CD8-positive, alpha-beta memory T cell (primary cell): Measurements from ENCODE around the gene TNFRSF11A. TPM values are rescaled to one million over a fixed set of nuclear protein-coding genes. Genes with fewer than 3 reads are reported as not detected.

Experiments
- CTCF ChIA-PET: fragments of 350-600 bp; sonication (Branson Sonifier 250); formaldehyde crosslinking; loops from one replicate; lab custom pipeline; 2021; ENCODE audit warnings: antibody characterized with exemption; lab: Charles Lee
- POLR2A ChIA-PET: fragments of 350-600 bp; sonication (Branson Sonifier 250); formaldehyde crosslinking; loops from one replicate; lab custom pipeline; 2021; ENCODE audit warnings: antibody characterized with exemption; lab: Charles Lee
- DNase-seq, 5 donors: peaks; one replicate each; pipeline versions ENCODE4 v3.0.0 to v3.0.0-alpha.2; 2020 to 2022; ENCODE audit warnings: mixed read lengths in 1 of 5
- H3K27ac ChIP-seq: one replicate; pipeline ENCODE4 v1.7.0; 2013; ENCODE audit warnings: low read depth, mild to moderate bottlenecking, low read length, moderate library complexity
- H3K27me3 ChIP-seq: 2 replicates; pipeline ENCODE4 v1.7.0; 2013; ENCODE audit warnings: low read length, mild to moderate bottlenecking; ENCODE audit not compliant: insufficient read depth, poor library complexity, severe bottlenecking
- H3K36me3 ChIP-seq: 2 replicates; pipeline ENCODE4 v1.7.0; 2013; ENCODE audit warnings: mild to moderate bottlenecking, low read length, moderate library complexity; ENCODE audit not compliant: insufficient read depth
- H3K4me1 ChIP-seq: 2 replicates; pipeline ENCODE4 v1.7.0; 2013; ENCODE audit warnings: mild to moderate bottlenecking, low read length, moderate library complexity; ENCODE audit not compliant: insufficient read depth
- H3K4me3 ChIP-seq: 2 replicates; pipeline ENCODE4 v1.7.0; 2013; ENCODE audit warnings: mild to moderate bottlenecking, low read length
- H3K9me3 ChIP-seq: 2 replicates; pipeline ENCODE4 v1.7.0; 2013; ENCODE audit warnings: mild to moderate bottlenecking, low read length
- H3K27ac Mint-ChIP-seq, 8 donors: one replicate each; pipeline ENCODE4 v1.8.0; 2020 to 2021; ENCODE audit warnings: mixed read lengths in 8 of 8, mild to moderate bottlenecking in 6 of 8, inconsistent platforms in 3 of 8, moderate library complexity in 3 of 8
- H3K27me3 Mint-ChIP-seq, 2 donors: one replicate each; pipeline ENCODE4 v1.8.0; 2020 to 2021; ENCODE audit warnings: mixed read lengths in 2 of 2, mild to moderate bottlenecking in 1 of 2, moderate library complexity in 1 of 2
- H3K36me3 Mint-ChIP-seq, 3 donors: one replicate each; pipeline ENCODE4 v1.8.0; 2020 to 2021; ENCODE audit warnings: mixed read lengths in 3 of 3, inconsistent platforms in 1 of 3, mild to moderate bottlenecking in 1 of 3
- H3K4me1 Mint-ChIP-seq, 3 donors: one replicate each; pipeline ENCODE4 v1.8.0; 2020 to 2021; ENCODE audit warnings: mixed read lengths in 3 of 3, inconsistent platforms in 1 of 3, mild to moderate bottlenecking in 1 of 3
- H3K4me3 Mint-ChIP-seq, 7 donors: one replicate each; pipeline ENCODE4 v1.8.0; 2020 to 2021; ENCODE audit warnings: mixed read lengths in 7 of 7, mild to moderate bottlenecking in 6 of 7, moderate library complexity in 4 of 7, inconsistent platforms in 2 of 7
- H3K9me3 Mint-ChIP-seq, 5 donors: one replicate each; pipeline ENCODE4 v1.8.0; 2020 to 2022; ENCODE audit warnings: mixed read lengths in 5 of 5, mild to moderate bottlenecking in 3 of 5, moderate library complexity in 2 of 5, inconsistent platforms in 1 of 5
- polyA plus RNA-seq: library from polyadenylated mRNA; unstranded; fragments of 300-500 nt; fragmentation: Illumina TruSeq; gene quantifications from one replicate; pipeline ENCODE4 v1.2.3, GENCODE V29; 2021
- total RNA-seq, 2 experiments: library from RNA; stranded (reverse); gene quantifications; one replicate each; pipeline ENCODE4 v1.2.3, GENCODE V29; 2021

The TNFRSF11A gene
- total and polyA plus RNA-seq, 3 experiments from 2014 or later = 0.12 to 3.1 (median 2.5) TPM

DNA sequence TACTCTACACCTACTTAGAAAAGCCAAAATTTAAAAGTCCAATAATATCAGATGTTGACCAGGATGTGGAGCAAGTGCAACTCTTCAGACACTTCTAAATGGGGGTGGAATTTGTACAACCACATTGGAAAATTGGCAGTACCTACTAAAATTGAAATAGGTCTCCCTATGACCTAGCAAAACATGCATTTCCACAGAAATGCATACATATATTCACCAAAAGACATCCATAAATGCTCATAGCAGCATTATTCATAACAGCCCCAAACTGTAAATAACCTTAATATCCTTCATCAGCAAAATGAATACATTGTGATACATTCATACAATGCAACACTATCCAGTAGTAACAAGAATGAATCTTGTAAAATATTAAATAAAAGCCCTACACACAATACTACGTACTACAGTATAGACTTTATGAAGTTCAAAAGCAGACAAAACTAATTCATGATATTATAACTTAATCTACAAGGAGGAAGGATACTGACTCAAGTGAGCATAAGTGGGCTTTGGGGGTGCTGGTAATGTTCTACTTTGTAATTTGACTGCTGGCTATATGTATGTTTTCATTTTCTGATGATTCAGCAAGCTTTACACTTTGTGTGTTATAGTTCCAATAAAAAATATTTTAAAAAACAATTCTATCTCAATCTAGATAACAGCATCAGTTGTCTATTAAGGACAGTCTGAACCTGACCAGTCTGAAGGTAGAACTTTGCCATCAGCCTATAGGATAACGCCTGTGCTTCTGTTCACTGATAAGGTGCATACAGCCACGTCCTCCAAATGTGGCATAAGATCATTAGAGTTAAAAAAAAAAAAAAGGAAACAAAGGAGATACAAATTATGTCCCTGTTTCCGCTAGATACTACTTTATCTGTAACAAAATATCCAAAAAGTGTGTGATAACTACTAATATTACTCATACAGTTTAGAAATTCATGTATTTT, 6.6 kb upstream of the TNFRSF11A start:
- ChIA-PET POLR2A (no interaction called here), CTCF (no interaction called here)
- Mint-ChIP-seq H3K4me3 (no peak overlapping the region), H3K36me3 (no peaks in the 10 kb centered on the region), H3K9me3 (no peaks in the 10 kb centered on the region), H3K27ac (no peak overlapping the region), H3K27me3 (peaks cover 10 to 32% of the 10 kb centered on the region in 2 donors), H3K4me1 (no peaks in the 10 kb centered on the region)
- Histone ChIP-seq H3K36me3 (no peaks in the 10 kb centered on the region), H3K4me1 (no peaks in the 10 kb centered on the region), H3K9me3 (no peaks in the 10 kb centered on the region), H3K4me3 (no peak overlapping the region), H3K27me3 (no peaks in the 10 kb centered on the region), H3K27ac (no peak overlapping the region)
- DNase-seq = no peak

DNA sequence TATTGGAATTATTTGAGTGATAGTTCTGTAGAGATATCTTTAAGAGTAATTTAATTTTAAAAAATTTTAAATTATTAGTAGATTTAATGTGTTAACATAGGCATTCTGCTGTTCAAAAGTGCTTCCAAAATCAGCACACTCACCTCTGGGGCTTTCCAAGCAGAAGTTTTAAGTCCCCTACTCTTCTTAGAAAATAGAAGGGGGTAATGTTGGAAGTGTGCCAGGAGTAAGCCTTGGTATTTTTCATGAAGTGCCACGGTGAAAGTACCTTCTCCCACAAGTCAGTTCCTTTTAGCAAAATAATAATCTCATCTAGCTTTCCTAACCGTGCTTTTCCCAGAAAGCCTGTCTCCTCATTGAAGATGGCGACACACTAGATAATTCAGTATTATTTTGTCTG, 3.9 kb upstream of the TNFRSF11A start:
- H3K27me3 ChIP-seq = peaks cover 7% of the 10 kb centered on the region
- ChIA-PET CTCF (no interaction called here), POLR2A (no interaction called here)
- H3K4me1 Mint-ChIP-seq = peaks cover 14 to 18% (median 15%) of the 10 kb centered on the region in 3 donors
- no peaks in the 10 kb centered on the region for H3K9me3 Mint-ChIP-seq
- H3K4me3 ChIP-seq = no peak overlapping the region
- peaks cover 25 to 51% of the 10 kb centered on the region in 2 donors for H3K27me3 Mint-ChIP-seq
- H3K4me3 Mint-ChIP-seq = no peak overlapping the region
- H3K4me1 ChIP-seq = peaks cover 10% of the 10 kb centered on the region
- no peak for DNase-seq
- H3K9me3 ChIP-seq = no peaks in the 10 kb centered on the region
- H3K27ac ChIP-seq = no peak overlapping the region
- no peaks in the 10 kb centered on the region for H3K36me3 ChIP-seq
- H3K36me3 Mint-ChIP-seq = no peaks in the 10 kb centered on the region
- no peak overlapping the region for H3K27ac Mint-ChIP-seq

DNA sequence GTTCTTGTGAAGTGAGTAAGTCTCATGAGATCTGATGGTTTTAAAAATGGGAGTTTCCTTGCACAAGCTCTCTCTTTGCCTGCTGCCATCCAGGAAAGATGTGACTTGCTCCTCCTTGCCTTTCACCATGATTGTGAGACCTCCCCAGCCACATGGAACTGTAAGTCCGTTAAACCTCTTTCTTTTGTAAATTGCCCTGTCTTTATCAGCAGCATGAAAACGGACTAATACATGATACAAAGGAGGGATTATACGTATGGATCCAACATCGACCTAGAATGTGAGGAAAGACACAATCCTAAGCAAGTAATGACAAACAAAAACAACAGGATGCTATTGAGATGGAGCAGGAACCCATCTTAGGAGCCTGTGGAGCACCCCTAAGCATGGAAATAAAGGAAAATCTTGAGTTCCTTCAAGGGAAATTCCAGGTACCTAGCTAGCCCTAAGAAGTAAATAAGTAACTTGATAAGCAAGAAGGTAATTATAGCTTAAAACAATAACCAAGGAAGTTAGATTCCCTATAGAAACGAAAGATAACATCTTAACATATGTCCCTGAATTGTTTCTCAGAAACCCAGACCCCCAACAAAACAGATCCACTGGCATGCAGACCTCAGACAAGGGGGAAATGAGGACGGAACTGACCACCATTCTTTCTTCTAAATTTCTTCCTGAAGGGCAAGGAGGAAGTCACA, 1.5 kb upstream of the TNFRSF11A start:
- no peaks in the 10 kb centered on the region for H3K36me3 Mint-ChIP-seq
- ChIA-PET POLR2A (no interaction called here), CTCF (no interaction called here)
- no peaks in the 10 kb centered on the region for H3K9me3 Mint-ChIP-seq
- H3K27ac Mint-ChIP-seq = peak overlapping the region in 3 of 8 donors; percentile 2 to 67 (median 61)
- Histone ChIP-seq H3K9me3 (no peaks in the 10 kb centered on the region), H3K4me1 (peaks cover 13% of the 10 kb centered on the region), H3K36me3 (no peaks in the 10 kb centered on the region), H3K27ac (no peak overlapping the region), H3K27me3 (peaks cover 28% of the 10 kb centered on the region), H3K4me3 (no peak overlapping the region)
- H3K27me3 Mint-ChIP-seq = peaks cover 44 to 70% of the 10 kb centered on the region in 2 donors
- DNase-seq = no peak
- peak overlapping the region; percentile 37 to 84 (median 58) for H3K4me3 Mint-ChIP-seq
- peaks cover 15 to 26% (median 23%) of the 10 kb centered on the region in 3 donors for H3K4me1 Mint-ChIP-seq

DNA sequence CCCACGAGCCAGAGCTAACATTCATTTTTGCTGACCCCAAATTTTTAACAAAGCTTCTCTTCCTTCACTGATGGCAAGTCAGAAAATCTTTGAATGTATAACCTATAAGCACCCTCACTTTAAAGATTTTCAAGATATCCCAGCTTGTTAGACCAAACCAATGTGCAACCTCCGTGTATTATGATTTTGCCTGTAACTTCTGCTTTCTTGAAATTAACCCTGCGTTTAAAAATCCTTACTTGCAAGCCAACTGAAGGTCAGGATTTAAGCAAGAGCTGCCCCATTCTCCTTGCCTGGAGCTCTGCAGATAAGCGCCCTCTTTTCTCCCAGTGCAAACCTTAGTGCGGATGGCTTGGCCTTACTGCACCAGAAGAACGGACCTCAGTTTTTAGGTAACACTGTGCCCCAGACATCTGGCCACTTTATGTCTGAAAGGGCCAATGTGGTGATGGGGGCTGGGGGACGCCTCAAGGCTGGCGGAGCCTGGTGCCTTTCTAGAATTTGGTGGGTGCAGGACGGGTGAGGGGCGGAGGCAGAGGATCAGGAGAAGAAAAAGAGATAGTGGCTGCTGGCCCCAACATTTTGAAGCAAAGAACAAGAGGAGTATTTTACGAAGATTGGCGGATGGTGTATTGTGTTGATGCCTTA, 805 bp upstream of the TNFRSF11A start:
- Histone ChIP-seq H3K9me3 (no peaks in the 10 kb centered on the region), H3K36me3 (no peaks in the 10 kb centered on the region), H3K27ac (no peak overlapping the region), H3K4me1 (peaks cover 13% of the 10 kb centered on the region), H3K4me3 (no peak overlapping the region), H3K27me3 (peaks cover 34% of the 10 kb centered on the region)
- no peaks in the 10 kb centered on the region for H3K36me3 Mint-ChIP-seq
- DNase-seq = no peak
- H3K27me3 Mint-ChIP-seq = peaks cover 48 to 76% of the 10 kb centered on the region in 2 donors
- ChIA-PET POLR2A (no interaction called here), CTCF (no interaction called here)
- peak overlapping the region; percentile 67 to 84 (median 78) for H3K4me3 Mint-ChIP-seq
- no peaks in the 10 kb centered on the region for H3K9me3 Mint-ChIP-seq
- peak overlapping the region in 5 of 8 donors; percentile 2 to 67 (median 50) for H3K27ac Mint-ChIP-seq
- peaks cover 15 to 27% (median 26%) of the 10 kb centered on the region in 3 donors for H3K4me1 Mint-ChIP-seq

DNA sequence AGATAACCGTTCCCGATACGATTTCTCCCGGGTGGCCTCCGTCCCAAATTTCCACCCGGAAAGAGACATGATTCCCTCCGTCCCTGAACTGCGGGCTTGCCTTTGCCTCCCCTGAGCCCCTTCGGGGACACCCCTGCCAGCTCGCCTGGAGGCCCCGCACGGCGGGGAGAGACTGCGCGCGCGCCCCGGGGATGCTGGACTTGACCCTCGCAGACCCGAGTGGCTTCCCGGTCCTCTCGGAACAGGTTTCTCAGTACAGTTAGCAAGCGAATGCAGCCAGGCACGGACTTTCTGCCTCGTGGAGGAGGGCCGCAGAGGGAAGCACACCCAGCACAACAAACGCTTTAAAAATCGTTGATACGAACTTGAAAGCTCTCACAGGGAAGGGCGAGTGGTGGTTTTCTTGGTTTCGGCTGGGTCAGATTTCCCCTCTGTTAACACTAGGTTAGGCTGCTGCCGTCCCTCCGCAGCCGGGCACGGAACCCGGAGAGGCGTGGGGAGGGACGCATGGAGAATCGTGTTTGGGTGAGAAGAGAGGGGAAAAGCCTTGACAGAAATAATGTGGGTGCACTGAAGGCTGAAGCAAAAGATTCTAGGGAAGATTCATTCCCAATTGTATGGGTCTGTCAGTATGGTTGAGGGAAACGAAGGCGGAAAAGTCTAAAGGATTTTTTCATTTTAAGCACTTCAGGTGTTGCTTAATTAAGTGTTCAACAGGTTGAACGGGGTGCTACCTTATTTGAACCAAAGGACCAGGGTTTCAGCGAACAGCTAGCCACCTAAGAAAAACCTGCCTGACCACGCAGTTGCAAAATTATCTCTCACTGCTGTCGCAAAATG, 916 bp downstream of the TNFRSF11A start:
- no peaks in the 10 kb centered on the region for H3K36me3 Mint-ChIP-seq

DNA sequence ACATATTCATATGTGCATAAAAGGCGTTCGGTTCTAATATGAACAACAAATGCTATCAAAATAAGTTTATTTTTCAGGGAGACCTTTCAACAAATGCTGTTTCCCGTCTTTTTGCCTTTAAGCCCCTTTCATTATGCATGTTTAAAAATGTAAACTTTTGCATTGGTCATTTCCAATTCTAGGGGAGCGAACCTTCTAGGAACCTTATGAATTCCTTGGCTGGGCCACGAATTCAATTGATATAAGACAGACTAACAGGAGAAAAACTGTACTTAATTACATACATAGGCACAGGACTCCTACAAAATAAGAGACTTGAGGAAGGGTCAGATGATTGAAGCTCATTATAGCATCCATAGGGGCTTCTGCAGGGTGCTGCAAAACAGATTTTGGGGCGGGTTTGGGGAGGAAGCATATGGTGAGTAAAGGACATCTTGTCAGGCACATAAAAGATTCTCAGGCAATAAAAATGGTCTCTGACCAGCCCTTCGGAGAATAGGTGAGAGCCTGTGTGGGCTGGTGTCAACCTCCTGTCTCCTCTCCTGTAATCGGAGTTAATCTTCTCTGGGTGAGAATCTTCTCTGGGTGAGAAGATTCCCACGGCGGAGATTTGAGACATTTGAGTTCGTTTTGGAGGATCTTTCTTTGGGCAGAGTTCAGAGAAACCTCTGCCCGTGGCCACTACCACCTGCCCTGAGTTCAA, 1.7 kb downstream of the TNFRSF11A start:
- Mint-ChIP-seq H3K4me3 (peak overlapping the region in 5 of 7 donors; percentile 64 to 87 (median 82)), H3K9me3 (no peaks in the 10 kb centered on the region), H3K36me3 (no peaks in the 10 kb centered on the region), H3K27me3 (peaks cover 66 to 89% of the 10 kb centered on the region in 2 donors), H3K27ac (peak overlapping the region in 2 of 8 donors; percentile 40 to 48), H3K4me1 (peaks cover 25 to 38% (median 33%) of the 10 kb centered on the region in 3 donors)
- H3K9me3 ChIP-seq = no peaks in the 10 kb centered on the region
- ChIA-PET CTCF (no interaction called here), POLR2A (no interaction called here)
- H3K27ac ChIP-seq = no peak overlapping the region
- peaks cover 35% of the 10 kb centered on the region for H3K27me3 ChIP-seq
- H3K4me3 ChIP-seq = no peak overlapping the region
- H3K36me3 ChIP-seq = no peaks in the 10 kb centered on the region
- DNase-seq = no peak
- H3K4me1 ChIP-seq = peaks cover 13% of the 10 kb centered on the region

More for the DNA sequence above, 916 bp downstream of the TNFRSF11A start:
- ChIA-PET POLR2A (no interaction called here), CTCF (interaction anchor here (0.9 kb wide), 1 partner anchor 258 kb away, joined by 3 read pairs; no protein-coding TSS in a partner anchor)
- Histone ChIP-seq H3K4me3 (peak overlapping the region; percentile 56), H3K27ac (no peak overlapping the region), H3K4me1 (peaks cover 13% of the 10 kb centered on the region), H3K36me3 (no peaks in the 10 kb centered on the region), H3K9me3 (no peaks in the 10 kb centered on the region), H3K27me3 (peaks cover 35% of the 10 kb centered on the region)
- peak in 2 of 5 donors; percentile 7 to 17 for DNase-seq
- peaks cover 60 to 88% of the 10 kb centered on the region in 2 donors for H3K27me3 Mint-ChIP-seq
- H3K9me3 Mint-ChIP-seq = no peaks in the 10 kb centered on the region
- H3K4me1 Mint-ChIP-seq = peaks cover 25 to 38% (median 33%) of the 10 kb centered on the region in 3 donors
- H3K4me3 Mint-ChIP-seq = peak overlapping the region; percentile 64 to 87 (median 82)
- H3K27ac Mint-ChIP-seq = peak overlapping the region in 5 of 8 donors; percentile 29 to 85 (median 40)

DNA sequence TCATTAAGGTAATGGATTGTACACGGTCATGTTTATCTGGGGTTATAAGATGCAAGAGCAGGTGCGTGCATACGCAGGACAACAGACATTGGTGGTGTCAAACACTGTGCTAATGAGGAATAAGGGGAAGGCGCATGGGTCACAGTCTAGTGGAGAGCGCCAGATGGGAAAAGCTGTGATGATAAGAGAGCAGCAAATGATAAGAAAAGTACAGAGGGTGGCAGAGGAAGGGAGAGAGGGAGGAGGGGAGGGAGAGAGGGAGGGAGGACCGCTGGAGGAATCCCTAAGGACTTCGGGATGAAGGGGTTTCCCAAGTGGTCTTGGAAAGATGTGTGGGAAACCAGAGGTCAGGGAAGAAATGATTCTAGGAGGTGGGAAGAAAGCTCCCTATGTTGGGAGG, 2.9 kb downstream of the TNFRSF11A start:
- CTCF ChIA-PET = no interaction called here
- Mint-ChIP-seq H3K4me1 (peaks cover 25 to 38% (median 33%) of the 10 kb centered on the region in 3 donors), H3K36me3 (no peaks in the 10 kb centered on the region), H3K27me3 (peaks cover 66 to 90% of the 10 kb centered on the region in 2 donors), H3K4me3 (peak overlapping the region in 1 of 7 donors; percentile 54), H3K9me3 (no peaks in the 10 kb centered on the region), H3K27ac (peak overlapping the region in 1 of 8 donors; percentile 42)
- H3K27me3 ChIP-seq = peaks cover 40% of the 10 kb centered on the region
- DNase-seq = no peak
- POLR2A ChIA-PET = no interaction called here
- H3K36me3 ChIP-seq = no peaks in the 10 kb centered on the region
- H3K27ac ChIP-seq = no peak overlapping the region
- no peaks in the 10 kb centered on the region for H3K9me3 ChIP-seq
- peaks cover 13% of the 10 kb centered on the region for H3K4me1 ChIP-seq
- no peak overlapping the region for H3K4me3 ChIP-seq
